Gastrocnemius medialis (tissue), 4 donors: ENCODE results near the gene EZR. TPM values are rescaled to one million over a fixed set of nuclear protein-coding genes. Genes with fewer than 3 reads are reported as not detected.

Experiments used
- ATAC-seq, 2 donors: fragments of 150-250 bp; one replicate each; pipeline ENCODE4 v1.9.1; 2016
- DNase-seq, 2 donors: peaks; one replicate each; pipeline ENCODE4 v3.0.0-alpha.2; 2019
- H3K27ac ChIP-seq, 4 donors: fragments of 200-600 bp; sonication (generic); 1 replicate in 1 of 4; 2 replicates in 3 of 4; pipeline ENCODE4 v1.5.1; 2016 to 2018; ENCODE audit warnings: mild to moderate bottlenecking in 2 of 4, moderate library complexity in 1 of 4
- H3K27me3 ChIP-seq, 3 donors: fragments of 200-600 bp; sonication (generic) in 2 of 3; 1 replicate in 1 of 3; 2 replicates in 2 of 3; pipeline versions ENCODE4 v1.5.1 to v1.6.0; 2016 to 2019; ENCODE audit warnings: mild to moderate bottlenecking in 1 of 3, moderate library complexity in 1 of 3
- H3K36me3 ChIP-seq, 2 donors: fragments of 200-600 bp; sonication (generic) in 1 of 2; one replicate each; pipeline ENCODE4 v1.5.1; 2017 to 2018
- H3K4me1 ChIP-seq, 2 donors: fragments of 200-600 bp; sonication (generic) in 1 of 2; one replicate each; pipeline ENCODE4 v1.5.1; 2016 to 2017; ENCODE audit warnings: mild to moderate bottlenecking in 2 of 2
- H3K4me3 ChIP-seq, 4 donors: fragments of 200-600 bp; sonication (generic) in 3 of 4; 1 replicate in 1 of 4; 2 replicates in 3 of 4; pipeline ENCODE4 v1.5.1; 2016 to 2019; ENCODE audit warnings: mild to moderate bottlenecking in 2 of 4
- H3K9me3 ChIP-seq, 3 donors: fragments of 200-600 bp; sonication (generic) in 2 of 3; 1 replicate in 1 of 3; 2 replicates in 2 of 3; pipeline ENCODE4 v1.5.1; 2016 to 2019
- POLR2A ChIP-seq, 2 donors: fragments of 450-650 bp; IDR thresholded peaks; one replicate each; pipeline ENCODE4 v1.6.1; 2017; ENCODE audit warnings: antibody characterized with exemption in 2 of 2, mild to moderate bottlenecking in 2 of 2, moderate library complexity in 2 of 2
- in situ Hi-C, 4 donors: fragments of 200-750 bp; cut with MboI; loops; one replicate each; pipeline versions ENCODE4 v1.15.0 to v1.8.0; 2017; ENCODE audit warnings: low sequenced_read_pairs in 4 of 4
- intact Hi-C: fragments of 100-400 bp; cut with DNase I; formaldehyde crosslinking; loops from one replicate; pipeline ENCODE4 v1.15.1; 2023; ENCODE audit warnings: low total_unique reads
- total RNA-seq, 4 donors: library from RNA; depleted of rRNA; stranded (reverse); fragments of >200 nt; gene quantifications; one replicate each; pipeline versions ENCODE4 v1.1.0 to v1.2.3, GENCODE V29; 2016
- TF ChIP-seq, protein P1 (sequence below), 5 experiments: fragments of 450-650 bp in 3 of 5; fragments of 200-600 bp in 2 of 5; sonication (generic) in 2 of 5; IDR thresholded peaks in 4 of 5; conservative IDR thresholded peaks in 1 of 5; 1 replicate in 4 of 5; 2 replicates in 1 of 5; pipeline ENCODE4 v1.5.1; 2016 to 2019; ENCODE audit warnings: antibody characterized with exemption in 5 of 5, mild to moderate bottlenecking in 3 of 5, moderate library complexity in 3 of 5

EZR gene
- total RNA-seq, 4 donors from 2014 or later = 18.1 to 54.1 (median 33.6) TPM

DNA sequence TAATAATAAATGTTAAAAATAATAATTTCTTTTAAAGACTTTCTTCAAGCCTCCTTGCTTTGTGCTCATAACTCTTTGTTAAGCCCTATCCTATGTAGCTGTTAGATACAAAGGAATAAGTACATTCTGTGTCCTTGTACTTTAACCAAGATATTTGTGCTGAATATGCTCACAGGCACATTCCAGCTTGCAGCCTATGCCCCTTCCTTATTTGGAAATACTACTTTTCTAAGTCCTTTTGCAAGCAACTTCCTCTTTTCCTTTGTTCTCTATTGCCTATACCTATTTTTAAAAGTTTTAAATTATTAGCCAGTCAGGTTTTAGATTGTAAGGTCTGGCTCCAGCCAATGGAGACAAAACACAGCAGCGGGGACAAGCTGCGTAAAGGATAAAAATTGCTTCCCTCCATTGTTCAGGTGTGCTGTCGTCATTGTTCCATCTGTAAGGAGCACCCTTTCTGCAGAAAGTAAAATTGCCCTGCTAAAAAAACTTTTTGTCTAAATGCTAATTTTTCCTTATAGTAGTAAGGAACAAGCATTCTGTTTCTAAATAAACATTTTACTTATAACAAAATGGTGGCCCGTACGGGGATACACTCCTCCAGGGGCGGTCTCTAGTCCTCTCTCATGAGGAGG, 89.1 kb downstream of the EZR start:
- in situ Hi-C loops (no loop called here), intact Hi-C loops (no loop called here)
- ATAC-seq = no peak
- no peak for DNase-seq
- peaks cover 0 to 10% of the 10 kb centered on the region in 2 donors for H3K36me3 ChIP-seq
- no peaks in the 10 kb centered on the region for H3K4me1 ChIP-seq
- no peak overlapping the region for H3K4me3 ChIP-seq
- no peak overlapping the region for H3K27ac ChIP-seq
- TF ChIP-seq, protein P1, sequence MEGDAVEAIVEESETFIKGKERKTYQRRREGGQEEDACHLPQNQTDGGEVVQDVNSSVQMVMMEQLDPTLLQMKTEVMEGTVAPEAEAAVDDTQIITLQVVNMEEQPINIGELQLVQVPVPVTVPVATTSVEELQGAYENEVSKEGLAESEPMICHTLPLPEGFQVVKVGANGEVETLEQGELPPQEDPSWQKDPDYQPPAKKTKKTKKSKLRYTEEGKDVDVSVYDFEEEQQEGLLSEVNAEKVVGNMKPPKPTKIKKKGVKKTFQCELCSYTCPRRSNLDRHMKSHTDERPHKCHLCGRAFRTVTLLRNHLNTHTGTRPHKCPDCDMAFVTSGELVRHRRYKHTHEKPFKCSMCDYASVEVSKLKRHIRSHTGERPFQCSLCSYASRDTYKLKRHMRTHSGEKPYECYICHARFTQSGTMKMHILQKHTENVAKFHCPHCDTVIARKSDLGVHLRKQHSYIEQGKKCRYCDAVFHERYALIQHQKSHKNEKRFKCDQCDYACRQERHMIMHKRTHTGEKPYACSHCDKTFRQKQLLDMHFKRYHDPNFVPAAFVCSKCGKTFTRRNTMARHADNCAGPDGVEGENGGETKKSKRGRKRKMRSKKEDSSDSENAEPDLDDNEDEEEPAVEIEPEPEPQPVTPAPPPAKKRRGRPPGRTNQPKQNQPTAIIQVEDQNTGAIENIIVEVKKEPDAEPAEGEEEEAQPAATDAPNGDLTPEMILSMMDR (IDR thresholded peaks at IDR 0.05 in 4 of 5, conservative IDR thresholded peaks at IDR 0.05 in 1 of 5) = no peak
- TF ChIP-seq POLR2A (IDR thresholded peaks at IDR 0.05) = no peak
- H3K27me3 ChIP-seq = no peaks in the 10 kb centered on the region
- no peaks in the 10 kb centered on the region for H3K9me3 ChIP-seq

DNA sequence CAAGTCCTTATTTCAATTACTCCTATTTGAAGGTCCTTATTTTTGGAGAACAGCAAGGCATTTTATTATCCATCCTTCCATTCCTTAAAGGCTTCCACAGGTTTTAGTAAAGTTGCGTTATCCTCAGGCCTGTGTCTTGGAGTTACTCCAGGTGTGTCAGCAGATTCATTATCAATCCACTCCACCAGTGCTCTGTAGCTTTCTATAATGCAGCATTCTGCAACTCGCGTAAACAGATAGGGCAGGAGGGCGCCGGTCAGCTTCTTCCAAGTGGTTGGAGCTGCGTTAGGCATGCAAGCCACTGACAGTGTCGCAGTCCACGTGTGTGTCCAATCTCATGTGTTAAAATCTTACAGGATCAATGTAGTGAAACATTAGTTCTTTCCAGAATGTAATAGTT, 93.5 kb downstream of the EZR start:
- intact Hi-C loops = no loop called here
- no peak overlapping the region for H3K27ac ChIP-seq
- no peak for TF ChIP-seq POLR2A (IDR thresholded peaks at IDR 0.05)
- TF ChIP-seq, protein P1 (IDR thresholded peaks at IDR 0.05 in 4 of 5, conservative IDR thresholded peaks at IDR 0.05 in 1 of 5) = no peak
- ATAC-seq = no peak
- no peaks in the 10 kb centered on the region for H3K9me3 ChIP-seq
- DNase-seq = no peak
- H3K36me3 ChIP-seq = peaks cover 0 to 10% of the 10 kb centered on the region in 2 donors
- no peak overlapping the region for H3K4me3 ChIP-seq
- no peaks in the 10 kb centered on the region for H3K27me3 ChIP-seq
- in situ Hi-C loops = no loop called here
- no peaks in the 10 kb centered on the region for H3K4me1 ChIP-seq

DNA sequence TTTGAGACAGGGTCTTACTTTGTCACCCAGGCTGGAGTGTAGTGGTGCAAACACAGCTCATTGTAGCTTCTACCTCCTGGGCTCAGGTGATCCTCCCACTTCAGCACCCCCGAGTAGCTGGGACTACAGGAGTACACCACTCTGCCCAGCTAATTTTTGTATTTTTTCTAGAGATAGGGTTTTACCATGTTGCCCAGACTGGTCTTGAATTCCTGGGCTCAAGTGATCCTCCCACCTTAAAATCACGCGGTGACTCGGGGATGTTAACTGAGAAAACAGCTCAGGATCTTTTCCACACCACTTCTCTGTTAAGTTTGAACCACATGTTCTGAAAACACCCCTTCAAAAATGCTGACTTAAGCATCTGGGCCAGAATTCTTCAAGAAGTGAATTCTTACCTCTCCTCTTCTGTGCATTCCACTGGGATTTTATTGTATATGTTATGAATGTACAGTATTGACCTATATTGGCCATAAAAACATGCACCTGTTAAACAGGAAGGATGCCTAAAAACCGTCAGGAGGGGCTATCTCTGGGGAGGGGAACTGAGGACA, 96.9 kb downstream of the EZR start:
- no peak overlapping the region for H3K4me3 ChIP-seq
- no peaks in the 10 kb centered on the region for H3K9me3 ChIP-seq
- no peaks in the 10 kb centered on the region for H3K4me1 ChIP-seq
- H3K27ac ChIP-seq = no peak overlapping the region
- intact Hi-C loops = no loop called here
- H3K27me3 ChIP-seq = no peaks in the 10 kb centered on the region
- TF ChIP-seq, protein P1 (IDR thresholded peaks at IDR 0.05 in 4 of 5, conservative IDR thresholded peaks at IDR 0.05 in 1 of 5) = no peak
- no peak for TF ChIP-seq POLR2A (IDR thresholded peaks at IDR 0.05)
- no peak for DNase-seq
- ATAC-seq = no peak
- peaks cover 0 to 18% of the 10 kb centered on the region in 2 donors for H3K36me3 ChIP-seq
- in situ Hi-C loops = loop anchor here in 3 of 4 donors (25.0 kb wide), 1 partner anchor 390 kb away; no protein-coding TSS in a partner anchor

DNA sequence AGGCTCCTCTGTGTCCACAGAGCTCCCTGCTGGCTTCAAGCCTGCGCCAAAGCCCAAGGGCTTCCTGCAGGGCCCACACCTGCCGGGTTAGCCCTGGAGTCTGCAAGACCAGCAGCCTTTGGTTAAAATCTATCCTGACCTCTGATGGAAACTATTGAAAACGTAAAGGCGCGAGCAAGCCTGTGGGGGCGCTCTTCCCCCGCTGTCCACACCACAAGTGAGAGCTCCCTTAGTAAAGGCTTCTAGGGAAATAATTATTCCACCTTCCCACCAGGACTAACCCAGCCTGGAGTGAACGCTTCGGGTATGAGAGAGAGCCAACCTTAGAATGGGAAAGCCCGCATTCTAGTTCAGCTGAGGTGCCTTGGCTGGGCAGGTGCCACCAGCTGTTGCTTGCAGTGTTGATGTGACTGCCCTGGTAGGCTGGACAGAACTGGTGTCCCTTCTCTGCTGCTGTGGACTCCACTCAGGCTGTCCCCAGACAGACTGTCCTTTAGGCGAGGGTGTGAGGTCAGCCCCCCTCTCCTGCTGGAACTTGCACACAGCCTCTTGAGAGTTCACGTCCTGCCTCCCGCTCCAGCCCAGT, 100.6 kb downstream of the EZR start:
- no peak for TF ChIP-seq POLR2A (IDR thresholded peaks at IDR 0.05)
- TF ChIP-seq, protein P1 (IDR thresholded peaks at IDR 0.05 in 4 of 5, conservative IDR thresholded peaks at IDR 0.05 in 1 of 5) = peak in 2 of 5 experiments; percentile 26 to 32
- in situ Hi-C loops = loop anchor here in 3 of 4 donors (25.0 kb wide), 1 partner anchor 394 kb away; no protein-coding TSS in a partner anchor
- Histone ChIP-seq H3K4me1 (no peaks in the 10 kb centered on the region), H3K27me3 (no peaks in the 10 kb centered on the region), H3K27ac (no peak overlapping the region), H3K4me3 (no peak overlapping the region), H3K36me3 (peaks cover 0 to 11% of the 10 kb centered on the region in 2 donors), H3K9me3 (no peaks in the 10 kb centered on the region)
- intact Hi-C loops = no loop called here
- no peak for DNase-seq
- peak in 1 of 2 donors; percentile 25 for ATAC-seq
